B cell (primary cell): Measurements from ENCODE around the gene WDR36. TPM values are rescaled to one million over a fixed set of nuclear protein-coding genes. Genes with fewer than 3 reads are reported as not detected.
A peak's percentile ranks its signal among the peaks of the same experiment; 100 is the strongest.

ENCODE experiments used
- ATAC-seq: fragments of 200-7000 bp; cut with Tn5 transposase; one replicate; pipeline ENCODE4 v1.10.0; 2021; ENCODE audit warnings: low read depth, mild to moderate bottlenecking, moderate number of reproducible peaks, moderate library complexity
- CTCF ChIA-PET: fragments of 350-600 bp; sonication (Branson Sonifier 250); formaldehyde crosslinking; loops from one replicate; lab custom pipeline; 2021; ENCODE audit warnings: antibody characterized with exemption, inconsistent platforms; lab: Charles Lee
- POLR2A ChIA-PET: fragments of 350-600 bp; sonication (Branson Sonifier 250); formaldehyde crosslinking; loops from one replicate; lab custom pipeline; 2021; ENCODE audit warnings: antibody characterized with exemption; lab: Charles Lee
- DNase-seq: peaks from one replicate; pipeline ENCODE4 v3.0.0; 2013
- H2AFZ ChIP-seq: 2 replicates; pipeline ENCODE4 v1.6.1; 2012; ENCODE audit warnings: mild to moderate bottlenecking, low read depth, low read length; ENCODE audit not compliant: insufficient read depth, poor library complexity, severe bottlenecking
- H3K27ac ChIP-seq, 2 donors: 1 replicate in 1 of 2; 2 replicates in 1 of 2; pipeline ENCODE4 v1.5.1; 2012 to 2013; ENCODE audit warnings: low read length in 2 of 2, mild to moderate bottlenecking in 2 of 2, moderate library complexity in 1 of 2
- H3K27me3 ChIP-seq, 4 experiments: fragments of 200-600 bp in 1 of 4; sonication (generic) in 1 of 4; replicated peaks in 1 of 4; 1 replicate in 2 of 4; 2 replicates in 2 of 4; pipeline versions ENCODE4 v1.6.1 to v1.7.0; 2013 to 2016; ENCODE audit warnings: low read length in 3 of 4, mild to moderate bottlenecking in 2 of 4, mixed read lengths in 1 of 4, moderate library complexity in 1 of 4; ENCODE audit not compliant: insufficient read depth in 4 of 4, control insufficient read depth in 3 of 4; ENCODE audit errors: control extremely low read depth in 1 of 4
- H3K36me3 ChIP-seq, 2 experiments: replicated peaks in 1 of 2; 1 replicate in 1 of 2; 2 replicates in 1 of 2; pipeline versions ENCODE4 v1.6.1 to v1.7.1; 2013; ENCODE audit warnings: low read length in 1 of 2; ENCODE audit not compliant: insufficient read depth in 2 of 2, control insufficient read depth in 1 of 2; ENCODE audit errors: control extremely low read depth in 1 of 2, extremely low read depth in 1 of 2
- H3K4me1 ChIP-seq, 2 donors: fragments of 200-600 bp in 1 of 2; sonication (generic) in 1 of 2; 1 replicate in 1 of 2; 2 replicates in 1 of 2; pipeline versions ENCODE4 v1.5.1 to v1.6.1; 2013 to 2017; ENCODE audit warnings: low read length in 2 of 2; ENCODE audit not compliant: control insufficient read depth in 2 of 2, insufficient read depth in 2 of 2
- H3K4me2 ChIP-seq: replicated peaks from 2 replicates; pipeline ENCODE3; 2012; ENCODE audit warnings: mild to moderate bottlenecking, low read depth, low read length; ENCODE audit not compliant: poor library complexity, severe bottlenecking
- H3K4me3 ChIP-seq, 5 experiments: fragments of 200-600 bp in 1 of 5; sonication (generic) in 1 of 5; 1 replicate in 3 of 5; 2 replicates in 2 of 5; pipeline versions ENCODE4 v1.5.1 to v1.7.0; 2011 to 2016; ENCODE audit warnings: low read length in 4 of 5, mild to moderate bottlenecking in 4 of 5, low read depth in 2 of 5, control low read depth in 1 of 5, moderate library complexity in 1 of 5; ENCODE audit not compliant: insufficient read depth in 1 of 5; ENCODE audit errors: control extremely low read depth in 1 of 5, extremely low read depth in 1 of 5
- H3K79me2 ChIP-seq: fragments of 200-600 bp; sonication (generic); one replicate; pipeline ENCODE4 v1.6.0; 2016; ENCODE audit warnings: low read length; ENCODE audit not compliant: control insufficient read depth, insufficient read depth
- H3K9ac ChIP-seq: fragments of 200-600 bp; sonication (generic); 2 replicates; pipeline ENCODE4 v1.6.1; 2017; ENCODE audit warnings: mild to moderate bottlenecking, low read length, moderate library complexity
- H3K9me3 ChIP-seq, 3 donors: one replicate each; pipeline versions ENCODE4 v1.6.1 to v1.7.1; 2013; ENCODE audit warnings: low read length in 2 of 3; ENCODE audit not compliant: control insufficient read depth in 2 of 3, insufficient read depth in 1 of 3; ENCODE audit errors: control extremely low read depth in 1 of 3
- H4K20me1 ChIP-seq: 2 replicates; pipeline ENCODE4 v1.6.0; 2012; ENCODE audit warnings: mild to moderate bottlenecking, low read length; ENCODE audit not compliant: insufficient read depth, control insufficient read depth, poor library complexity, severe bottlenecking
- H3K27ac Mint-ChIP-seq: one replicate; pipeline ENCODE4 v1.8.0; 2021; ENCODE audit warnings: mixed read lengths
- H3K27me3 Mint-ChIP-seq: one replicate; pipeline ENCODE4 v1.8.0; 2021; ENCODE audit warnings: mixed read lengths
- H3K4me1 Mint-ChIP-seq: one replicate; pipeline ENCODE4 v1.8.0; 2021; ENCODE audit warnings: mixed read lengths
- H3K4me3 Mint-ChIP-seq: one replicate; pipeline ENCODE4 v1.8.0; 2021; ENCODE audit warnings: mixed read lengths
- H3K9me3 Mint-ChIP-seq: one replicate; pipeline ENCODE4 v1.8.0; 2022; ENCODE audit warnings: mixed read lengths; ENCODE audit not compliant: insufficient read depth
- CTCF ChIP-seq: fragments of 200-600 bp; IDR thresholded peaks from one replicate; pipeline ENCODE4 v1.8.0; 2022; ENCODE audit warnings: antibody characterized with exemption, mild to moderate bottlenecking
- EZH2 ChIP-seq: IDR thresholded peaks from 2 replicates; pipeline ENCODE4 v1.6.1; 2012; ENCODE audit warnings: borderline replicate concordance, low read depth, mild to moderate bottlenecking, moderate library complexity, low read length; ENCODE audit not compliant: insufficient read depth, poor library complexity, severe bottlenecking
- WGBS: methylation state at CpG from one replicate; pipeline ENCODE4 v1.1.5; 2013; ENCODE audit warnings: missing lambda C conversion rate; ENCODE audit not compliant: insufficient coverage; 5-methylcytosine and 5-hydroxymethylcytosine counted together
- intact Hi-C: fragments of 100-400 bp; cut with micrococcal nuclease; formaldehyde crosslinking; loops from one replicate; pipeline ENCODE4 v1.10.0; 2022
- polyA minus RNA-seq: library from RNA; depleted of rRNA, polyadenylated mRNA; stranded (reverse); fragments of >200 nt; gene quantifications from 2 replicates; pipeline ENCODE4 v1.2.3, GENCODE V29; 2012
- polyA plus RNA-seq: library from polyadenylated mRNA; depleted of rRNA; stranded (reverse); fragments of >200 nt; gene quantifications from 2 replicates; pipeline ENCODE4 v1.2.3, GENCODE V29; 2012
- total RNA-seq, 2 donors: library from RNA; stranded (reverse); fragments of 120-200 nt in 1 of 2; gene quantifications; 1 replicate in 1 of 2; 2 replicates in 1 of 2; pipeline versions ENCODE4 v1.2.3 to v1.2.4, GENCODE V29; 2013 to 2022

The WDR36 gene
- 33.9 and 35.2 TPM in 2 replicates for total RNA-seq
- total RNA-seq (2013): 43.4 TPM
- polyA plus RNA-seq: 6.0 and 8.8 TPM in 2 replicates
- polyA minus RNA-seq: 24.6 and 27.2 TPM in 2 replicates

GRCh38 chr5:111092062-111092853 is at the start of gene WDR36:
Gene WDR36, plus strand, starts transcription at chr5:111092348. Its CDS starts 109 bp downstream, at chr5:111092457.
- peak within 1 kb of the TSS; percentile 87 for H3K9ac ChIP-seq
- ChIA-PET POLR2A (no interaction called here), CTCF (interaction anchor here (0.6 to 1.7 kb wide), 2 partner anchors 191 to 351 kb away, joined by 3 to 4 read pairs; no protein-coding TSS in a partner anchor)
- no peaks in the 10 kb centered on the region for H3K9me3 ChIP-seq
- ATAC-seq: peak; percentile 94
- peak within 1 kb of the TSS; percentile 87 to 94 (median 91) for H3K4me3 ChIP-seq
- H3K9me3 Mint-ChIP-seq: no peaks in the 10 kb centered on the region
- H3K79me2 ChIP-seq: peaks cover 28% of the 10 kb centered on the region
- H3K4me3 Mint-ChIP-seq: peak within 1 kb of the TSS; percentile 97
- peak within 1 kb of the TSS; percentile 98 for H2AFZ ChIP-seq
- TF ChIP-seq EZH2 (no peak), CTCF (no peak)
- H3K27me3 Mint-ChIP-seq: peaks cover 6% of the 10 kb centered on the region
- peak within 1 kb of the TSS; percentile 70 to 73 for H3K27ac ChIP-seq
- 1% methylated on average over 48 of the region's 50 CpGs for WGBS
- H4K20me1 ChIP-seq: peaks cover 6% of the 10 kb centered on the region
- peak within 1 kb of the TSS; percentile 74 for H3K27ac Mint-ChIP-seq
- peaks cover 2 to 7% of the 10 kb centered on the region in 2 experiments for H3K36me3 ChIP-seq
- H3K4me1 ChIP-seq: peaks cover 13 to 24% of the 10 kb centered on the region in 2 donors
- H3K27me3 ChIP-seq: peaks cover 0 to 7% (median 3%) of the 10 kb centered on the region in 4 experiments
- peaks cover 25% of the 10 kb centered on the region for H3K4me1 Mint-ChIP-seq
- H3K4me2 ChIP-seq: peak within 1 kb of the TSS; percentile 82
- intact Hi-C loops: loop anchor here (1.0 to 5.0 kb wide), 5 partner anchors 353 to 1403 kb away; partner anchors contain the start of genes MAN2A1, NREP, SLC25A46 and STARD4
- DNase-seq: peak; percentile 93
